GM12801 (cell line): ENCODE measurements around the gene IFI27.

ENCODE experiments used
- TF ChIP-seq, protein P1 (sequence below): IDR thresholded peaks from one replicate; pipeline ENCODE4 v1.5.1; 2011; ENCODE audit warnings: control low read depth; ENCODE audit not compliant: insufficient read length; ENCODE audit errors: extremely low read depth

IFI27 gene

DNA sequence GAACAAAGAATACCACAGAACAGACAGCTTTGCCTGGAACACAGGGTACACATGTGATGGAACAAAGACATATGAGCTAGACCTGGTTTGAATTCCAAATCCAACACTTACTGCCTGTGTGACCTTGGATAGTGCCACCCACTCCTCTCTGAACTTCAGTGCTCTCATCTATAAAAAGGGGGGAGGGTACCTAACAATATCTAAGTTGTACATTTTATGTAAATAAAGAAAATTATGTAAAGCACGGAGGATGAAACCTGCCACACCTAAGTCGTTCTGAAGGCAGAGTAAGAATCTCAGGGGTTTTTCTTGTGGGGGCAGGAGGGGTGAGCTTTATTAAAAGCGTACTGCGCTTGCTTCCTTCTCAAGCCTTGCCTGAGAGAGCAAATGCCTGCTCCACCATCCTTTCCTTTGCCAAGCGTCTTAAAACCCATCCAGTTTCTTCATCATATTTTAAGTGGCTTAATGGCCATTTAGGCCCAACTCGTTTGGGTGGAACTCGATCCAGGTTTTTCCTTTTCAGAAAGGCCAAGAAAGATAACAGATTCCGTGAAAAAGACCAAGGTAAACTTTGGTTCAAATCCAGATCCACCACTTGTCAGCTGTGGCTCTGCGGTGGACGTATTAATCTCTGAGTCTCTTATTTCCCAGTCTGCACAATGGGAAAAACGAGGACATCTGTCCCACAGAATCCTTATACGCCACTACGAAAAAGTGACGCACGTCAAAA is 30.5 kb upstream of the IFI27 start:
- TF ChIP-seq, protein P1, sequence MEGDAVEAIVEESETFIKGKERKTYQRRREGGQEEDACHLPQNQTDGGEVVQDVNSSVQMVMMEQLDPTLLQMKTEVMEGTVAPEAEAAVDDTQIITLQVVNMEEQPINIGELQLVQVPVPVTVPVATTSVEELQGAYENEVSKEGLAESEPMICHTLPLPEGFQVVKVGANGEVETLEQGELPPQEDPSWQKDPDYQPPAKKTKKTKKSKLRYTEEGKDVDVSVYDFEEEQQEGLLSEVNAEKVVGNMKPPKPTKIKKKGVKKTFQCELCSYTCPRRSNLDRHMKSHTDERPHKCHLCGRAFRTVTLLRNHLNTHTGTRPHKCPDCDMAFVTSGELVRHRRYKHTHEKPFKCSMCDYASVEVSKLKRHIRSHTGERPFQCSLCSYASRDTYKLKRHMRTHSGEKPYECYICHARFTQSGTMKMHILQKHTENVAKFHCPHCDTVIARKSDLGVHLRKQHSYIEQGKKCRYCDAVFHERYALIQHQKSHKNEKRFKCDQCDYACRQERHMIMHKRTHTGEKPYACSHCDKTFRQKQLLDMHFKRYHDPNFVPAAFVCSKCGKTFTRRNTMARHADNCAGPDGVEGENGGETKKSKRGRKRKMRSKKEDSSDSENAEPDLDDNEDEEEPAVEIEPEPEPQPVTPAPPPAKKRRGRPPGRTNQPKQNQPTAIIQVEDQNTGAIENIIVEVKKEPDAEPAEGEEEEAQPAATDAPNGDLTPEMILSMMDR, result no peak

DNA sequence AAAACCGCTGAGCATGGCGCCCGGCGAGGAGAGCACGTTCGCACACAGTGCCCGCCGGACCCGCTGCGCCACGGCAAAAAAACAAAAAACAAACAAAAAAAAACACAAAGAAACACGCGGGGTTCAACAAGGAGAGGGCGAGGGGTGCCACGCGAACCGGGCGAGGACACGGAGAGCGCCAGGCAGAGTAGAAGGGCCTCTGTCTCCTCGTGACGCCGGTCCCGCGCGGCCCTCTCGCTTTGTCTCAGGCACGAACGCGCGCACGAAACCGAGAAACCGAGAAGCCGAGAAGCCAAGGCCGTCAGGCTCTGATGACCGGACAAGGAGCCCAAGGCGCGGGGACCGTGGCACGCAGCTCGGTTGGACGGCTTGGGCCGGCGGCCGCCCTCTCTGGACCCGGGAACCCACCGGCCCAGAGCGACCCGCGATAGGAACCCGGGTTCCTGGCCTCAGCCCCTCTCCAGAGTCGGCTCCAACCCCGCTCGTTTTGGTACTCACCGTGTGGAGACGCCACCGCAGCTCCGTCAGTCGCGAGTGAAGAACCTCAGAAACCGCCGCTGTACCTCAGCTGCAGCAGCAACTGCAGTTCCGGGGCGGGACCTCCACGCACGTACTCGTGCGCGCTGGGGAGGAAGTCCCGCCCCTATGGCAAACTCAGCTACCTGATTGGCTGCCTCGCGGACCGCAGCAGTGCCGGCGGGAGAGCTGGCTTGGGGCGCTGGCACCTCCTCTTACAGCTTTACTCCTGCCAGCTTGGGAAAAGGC is 29.7 kb upstream of the IFI27 start, which contains the start of the genes DDX24 and IFI27L1:
Gene DDX24 (minus strand): TSS at position 582 of the 765 bp plus-strand sequence. CDS start 1,460 bp downstream, outside the sequence.
Gene IFI27L1 (plus strand): TSS at position 690 of the 765 bp plus-strand sequence. CDS start 15,628 bp downstream, outside the sequence.
- TF ChIP-seq, protein P1, result no peak

DNA sequence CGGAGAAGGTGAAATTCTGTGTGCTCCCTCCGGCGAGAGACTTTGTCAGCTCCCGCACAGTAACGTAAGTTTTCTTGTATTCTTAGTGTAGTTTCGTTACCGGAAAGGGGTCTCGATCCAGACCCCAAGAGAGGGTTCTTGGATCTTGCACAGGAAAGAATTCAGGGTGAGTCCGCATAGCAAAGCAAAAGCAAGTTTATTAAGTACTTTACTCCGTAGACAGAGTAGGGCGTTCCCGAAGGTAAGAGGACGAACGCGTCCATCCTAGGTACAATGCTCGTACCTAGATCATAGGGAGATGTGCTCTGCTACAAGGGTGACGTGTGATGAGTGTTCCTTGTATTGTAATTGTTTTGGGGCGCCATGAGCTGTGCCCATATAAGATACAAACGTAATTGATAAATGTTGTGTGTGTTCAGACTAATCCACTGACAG is 29.1 kb upstream of the IFI27 start:
- TF ChIP-seq, protein P1, result no peak

DNA sequence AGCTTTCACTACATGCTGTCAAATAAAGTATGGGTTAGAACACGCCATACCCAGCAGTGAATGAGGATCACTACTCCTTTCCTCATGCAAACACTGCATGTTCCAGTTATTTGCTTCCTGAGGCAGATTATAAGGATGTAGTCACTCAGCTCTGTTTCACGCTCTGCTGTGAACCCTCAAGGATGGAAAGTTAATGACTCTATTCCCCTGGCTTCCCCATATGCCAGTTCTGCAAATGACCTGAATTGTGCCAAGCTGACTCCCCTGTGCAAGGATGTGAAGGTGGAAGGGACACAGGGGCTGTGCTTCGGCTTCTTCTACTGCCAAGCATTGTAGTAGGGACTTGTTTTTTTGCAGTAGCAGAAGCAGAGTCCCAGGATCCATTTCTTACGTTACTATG is 22.6 kb upstream of the IFI27 start:
- TF ChIP-seq, protein P1, result no peak

DNA sequence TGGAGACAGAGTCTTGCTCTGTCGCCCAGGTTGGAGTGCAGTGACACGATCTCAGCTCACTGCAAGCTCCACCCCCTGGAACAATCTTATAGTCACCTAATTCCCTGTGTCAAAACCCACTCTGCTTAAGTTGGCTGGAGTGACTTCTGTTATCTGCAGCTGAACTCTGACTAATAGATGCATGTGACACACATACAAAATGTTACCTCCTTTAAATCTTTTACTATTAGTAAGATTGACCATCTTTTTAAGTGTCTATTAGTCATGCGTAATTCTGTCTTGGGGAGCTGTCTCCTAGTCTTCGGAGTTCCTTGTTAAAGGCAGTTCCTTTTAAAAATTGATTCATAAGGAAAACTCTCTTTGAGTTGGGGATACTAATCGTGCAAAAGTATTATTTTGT is 22.0 kb upstream of the IFI27 start:
- TF ChIP-seq, protein P1, result no peak

DNA sequence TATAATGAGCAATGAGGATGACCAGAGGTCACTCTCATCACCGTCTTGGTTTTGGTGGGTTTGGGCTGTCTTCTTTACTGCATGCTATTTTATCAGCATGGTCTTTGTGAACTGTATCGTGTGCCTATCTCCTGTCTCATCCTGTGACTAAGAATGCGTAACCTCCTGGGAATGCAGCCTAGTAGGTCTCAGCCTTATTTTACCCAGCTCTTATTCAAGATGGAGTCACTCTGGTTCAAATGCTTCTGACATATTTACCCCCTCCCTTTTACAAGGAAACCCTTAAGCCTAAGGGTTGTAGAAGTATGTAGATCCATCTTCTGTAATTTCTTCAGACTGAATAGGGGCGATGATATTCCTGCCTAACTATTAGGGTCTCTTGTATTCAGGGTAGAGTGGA is 21.1 kb upstream of the IFI27 start:
- TF ChIP-seq, protein P1, result no peak

DNA sequence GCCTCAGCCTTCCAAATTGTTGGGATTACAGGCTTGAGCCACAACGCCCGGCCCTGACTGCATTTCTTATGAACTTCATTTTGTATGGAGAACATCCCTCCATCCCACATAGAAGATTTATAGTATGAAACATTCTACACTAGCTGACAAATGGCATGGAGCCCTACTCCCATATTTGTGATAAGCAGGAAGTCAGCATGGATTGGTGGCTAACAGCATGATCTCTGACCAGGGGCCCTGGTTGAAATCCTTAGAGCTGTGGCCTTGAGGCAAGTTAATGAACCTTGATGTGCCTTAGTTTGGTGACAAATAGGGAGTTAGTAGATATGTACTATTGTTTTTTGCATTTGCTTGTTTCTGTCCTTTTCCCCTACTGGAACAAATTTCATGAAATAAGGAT is 17.1 kb upstream of the IFI27 start:
- TF ChIP-seq, protein P1, result no peak
